Measurements from ENCODE around the gene PACRG.
A peak's percentile ranks its signal among the peaks of the same experiment; 100 is the strongest.
"Not testable (repeated sequence)": the region's sequence is repeated elsewhere in the genome, so short reads cannot be mapped to it uniquely, and the experiment has no call there.

PACRG gene

GRCh38 chr6:162727322-162728182, at the start of gene PACRG, which contains the start of gene PRKN:
Gene PACRG, plus strand, starts transcription at chr6:162727974.
Gene PRKN, minus strand, starts transcription at chr6:162727766.
- peak; percentile 96 to 97 for DNase-seq

GRCh38 chr6:162678896-162679295, 48.9 kb upstream of the PACRG start:
- DNase-seq = not testable (repeated sequence)

- DNase-seq = no peak
Observed at GRCh38 chr6:162679681-162680080, 48.1 kb upstream of the PACRG start.

- DNase-seq = no peak
Observed at GRCh38 chr6:162680367-162680766, 47.4 kb upstream of the PACRG start.

- no peak for DNase-seq
Observed at GRCh38 chr6:162680871-162681270, 46.9 kb upstream of the PACRG start.

- DNase-seq = no peak
Observed at GRCh38 chr6:162681447-162681846, 46.3 kb upstream of the PACRG start.

- no peak for DNase-seq
Observed at GRCh38 chr6:162683135-162683534, 44.6 kb upstream of the PACRG start.

- DNase-seq = no peak
Observed at GRCh38 chr6:162684052-162684451, 43.7 kb upstream of the PACRG start.

GRCh38 chr6:162684961-162685360, 42.8 kb upstream of the PACRG start:
- DNase-seq = no peak

GRCh38 chr6:162685586-162685985, 42.2 kb upstream of the PACRG start:
- DNase-seq = no peak

- DNase-seq = no peak
Observed at GRCh38 chr6:162688751-162689345, 38.9 kb upstream of the PACRG start.

- DNase-seq = no peak
Observed at GRCh38 chr6:162690158-162690557, 37.6 kb upstream of the PACRG start.

GRCh38 chr6:162697872-162698403, 29.8 kb upstream of the PACRG start:
- DNase-seq = no peak

GRCh38 chr6:162698440-162698839, 29.3 kb upstream of the PACRG start:
- DNase-seq = no peak

- DNase-seq = no peak
Observed at GRCh38 chr6:162699961-162700360, 27.8 kb upstream of the PACRG start.

GRCh38 chr6:162700966-162701365, 26.8 kb upstream of the PACRG start:
- DNase-seq = no peak

- DNase-seq = no peak
Observed at GRCh38 chr6:162701551-162701950, 26.2 kb upstream of the PACRG start.

GRCh38 chr6:162702446-162702845, 25.3 kb upstream of the PACRG start:
- no peak for DNase-seq

- no peak for DNase-seq
Observed at GRCh38 chr6:162704001-162704400, 23.8 kb upstream of the PACRG start.

GRCh38 chr6:162705736-162706135, 22.0 kb upstream of the PACRG start:
- no peak for DNase-seq

- DNase-seq = no peak
Observed at GRCh38 chr6:162706232-162706631, 21.5 kb upstream of the PACRG start.

- no peak for DNase-seq
Observed at GRCh38 chr6:162708971-162709370, 18.8 kb upstream of the PACRG start.

GRCh38 chr6:162709431-162709830, 18.3 kb upstream of the PACRG start:
- no peak for DNase-seq

- no peak for DNase-seq
Observed at GRCh38 chr6:162710419-162710818, 17.4 kb upstream of the PACRG start.

All from activated CD4-positive, alpha-beta T cell treated with anti-CD3 and anti-CD28 coated beads, Interleukin-2, amount 50 U/mL, for 4 hours (primary cell).